PFSK-1 (cell line): ENCODE data around the gene ZNF584.

Experiments
- FOXP2 ChIP-seq: optimal IDR thresholded peaks from 2 replicates; pipeline ENCODE3; 2011; ENCODE audit warnings: borderline replicate concordance, control low read depth, inconsistent platforms; ENCODE audit not compliant: insufficient read depth; ENCODE audit errors: extremely low read length, extremely low read depth
- POLR2AphosphoS5 ChIP-seq: IDR thresholded peaks from 2 replicates; pipeline ENCODE4 v1.6.1; 2012; ENCODE audit warnings: low read depth, mild to moderate bottlenecking, control low read depth, low read length, moderate library complexity
- REST ChIP-seq, 2 experiments: IDR thresholded peaks; 2 replicates each; pipeline versions ENCODE4 v1.6.1 to v1.8.0; 2011 to 2012; ENCODE audit warnings: low read depth in 2 of 2, low read length in 2 of 2, control low read depth in 1 of 2, inconsistent platforms in 1 of 2, mild to moderate bottlenecking in 1 of 2, moderate library complexity in 1 of 2; ENCODE audit not compliant: insufficient read depth in 1 of 2
- SIN3A ChIP-seq: IDR thresholded peaks from 2 replicates; pipeline ENCODE4 v1.6.1; 2012; ENCODE audit warnings: mild to moderate bottlenecking, low read length, moderate library complexity, borderline replicate concordance; ENCODE audit not compliant: insufficient read depth
- TAF1 ChIP-seq: IDR thresholded peaks from 2 replicates; pipeline ENCODE4 v1.6.1; 2012; ENCODE audit warnings: low read length, control low read depth, borderline replicate concordance; ENCODE audit not compliant: insufficient read depth

Gene ZNF584

GRCh38 chr19:58440556-58440955, 32.1 kb downstream of the ZNF584 start:
- TF ChIP-seq TAF1 = no peak
- TF ChIP-seq SIN3A = no peak
- no peak for TF ChIP-seq POLR2AphosphoS5
- TF ChIP-seq FOXP2 = no peak
- no peak for TF ChIP-seq REST (IDR thresholded peaks at IDR 0.05; ENCODE audit: insufficient read depth in 1 of 2, low read depth in 2 of 2, low read length in 2 of 2)

GRCh38 chr19:58450856-58451357, 42.5 kb downstream of the ZNF584 start:
- TF ChIP-seq FOXP2 = no peak
- TF ChIP-seq TAF1 = no peak
- TF ChIP-seq SIN3A = no peak
- TF ChIP-seq REST (IDR thresholded peaks at IDR 0.05; ENCODE audit: insufficient read depth in 1 of 2, low read depth in 2 of 2, low read length in 2 of 2) = no peak

- TF ChIP-seq SIN3A (no peak), REST (IDR thresholded peaks at IDR 0.05; ENCODE audit: insufficient read depth in 1 of 2, low read depth in 2 of 2, low read length in 2 of 2) (0 out of 4 replicates have a peak, but pooled peaks of 1 of the 2 experiments have one; percentile 28), FOXP2 (peak; percentile 83), POLR2AphosphoS5 (peak; percentile 83), TAF1 (0 out of 2 replicates have a peak, but pooled peaks have one; percentile 51)
Measured at GRCh38 chr19:58451358-58452101, 43.1 kb downstream of the ZNF584 start, which contains the start of gene ZNF324B. TSS of gene ZNF324B (plus strand) at chr19:58451622. CDS start at chr19:58453702, 2,080 bp downstream.

GRCh38 chr19:58453743-58454142, 45.3 kb downstream of the ZNF584 start:
- TF ChIP-seq SIN3A (no peak), FOXP2 (no peak), POLR2AphosphoS5 (no peak), REST (IDR thresholded peaks at IDR 0.05; ENCODE audit: insufficient read depth in 1 of 2, low read depth in 2 of 2, low read length in 2 of 2) (no peak), TAF1 (no peak)
